ENCODE measurements around the gene CREB3L1.
A peak's percentile ranks its signal among the peaks of the same experiment; 100 is the strongest.

CREB3L1 gene

DNA sequence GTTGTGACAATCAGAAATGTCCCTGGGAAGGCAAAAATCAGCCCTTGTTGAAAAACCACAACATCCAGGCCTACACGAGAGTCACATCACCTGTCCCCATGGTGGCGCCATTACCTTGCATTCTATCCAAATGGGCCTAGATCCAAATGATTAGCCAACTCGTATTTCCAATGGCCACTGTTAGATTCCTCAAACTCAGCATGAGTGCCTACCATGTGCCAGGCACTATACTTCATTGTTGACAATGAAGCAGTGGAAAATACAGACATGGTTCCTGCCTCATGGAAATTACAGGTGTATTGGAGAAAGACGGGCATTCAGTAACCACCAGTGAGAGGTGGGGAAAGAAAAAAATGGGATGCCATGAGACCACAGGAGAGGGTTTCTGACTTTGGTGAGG, 29.8 kb upstream of the CREB3L1 start:
- Histone ChIP-seq H3K14ac (ENCODE audit: low read length) (no peak overlapping the region), H3K23ac (ENCODE audit: low read length) (no peak overlapping the region), H2AK5ac (ENCODE audit: low read length) (no peak overlapping the region), H4K91ac (ENCODE audit: low read depth, low read length) (peak overlapping the region; percentile 82), H3K4me3 (ENCODE audit: low read depth, low read length) (no peak overlapping the region), H3K9me3 (ENCODE audit: insufficient read depth, low read depth, low read length) (no peaks in the 10 kb centered on the region), H2BK5ac (ENCODE audit: low read depth, low read length, poor library complexity) (peak overlapping the region; percentile 16), H2AFZ (ENCODE audit: insufficient read depth, low read length, poor library complexity) (no peak overlapping the region), H3K27me3 (ENCODE audit: insufficient read depth, low read length) (no peaks in the 10 kb centered on the region), H2BK12ac (ENCODE audit: low read length) (peak overlapping the region; percentile 21), H3K4ac (ENCODE audit: low read depth, low read length) (no peak overlapping the region), H3K27ac (ENCODE audit: low read depth, low read length) (no peak overlapping the region), H4K12ac (ENCODE audit: low read depth, low read length) (no peak overlapping the region), H2BK120ac (ENCODE audit: insufficient read depth, low read length, poor library complexity) (peak overlapping the region; percentile 69), H3K9ac (ENCODE audit: low read length) (no peak overlapping the region), H3K79me2 (ENCODE audit: control insufficient read depth, insufficient read depth, low read length, poor library complexity) (peaks cover 5% of the 10 kb centered on the region), H4K8ac (ENCODE audit: low read depth, low read length) (no peak overlapping the region), H3K4me2 (ENCODE audit: low read length) (no peak overlapping the region), H3K36me3 (ENCODE audit: control insufficient read depth in 1 of 2, insufficient read depth in 2 of 2, low read length in 2 of 2) (no peaks in the 10 kb centered on the region), H3K79me1 (ENCODE audit: low read length) (peaks cover 18% of the 10 kb centered on the region), H3K18ac (ENCODE audit: low read length) (no peak overlapping the region), H3K4me1 (ENCODE audit: control insufficient read depth in 1 of 2, insufficient read depth in 2 of 2, low read length in 2 of 2) (peaks cover 14 to 15% of the 10 kb centered on the region in 2 experiments)
- DNase-seq = peak in 1 of 2 donors; percentile 52
- no CpG with 5 or more reads among the region's 4 CpGs for WGBS (ENCODE audit: extremely low coverage, insufficient coverage, insufficient read length)

GRCh38 chr11:46248289-46249102, 29.0 kb upstream of the CREB3L1 start:
- peak overlapping the region; percentile 28 for H3K4me2 ChIP-seq (ENCODE audit: low read length)
- peak overlapping the region; percentile 95 for H2BK12ac ChIP-seq (ENCODE audit: low read length)
- DNase-seq = peak; percentile 79 to 92
- H2AK5ac ChIP-seq (ENCODE audit: low read length) = no peak overlapping the region
- H4K12ac ChIP-seq (ENCODE audit: low read depth, low read length) = peak overlapping the region; percentile 63
- H3K4me3 ChIP-seq (ENCODE audit: low read depth, low read length) = no peak overlapping the region
- peak overlapping the region; percentile 83 for H4K8ac ChIP-seq (ENCODE audit: low read depth, low read length)
- peak overlapping the region; percentile 95 for H4K91ac ChIP-seq (ENCODE audit: low read depth, low read length)
- H3K27ac ChIP-seq (ENCODE audit: low read depth, low read length) = peak overlapping the region; percentile 85
- H3K79me2 ChIP-seq (ENCODE audit: control insufficient read depth, insufficient read depth, low read length, poor library complexity) = peaks cover 2% of the 10 kb centered on the region
- peak overlapping the region; percentile 82 for H3K14ac ChIP-seq (ENCODE audit: low read length)
- H3K36me3 ChIP-seq (ENCODE audit: control insufficient read depth in 1 of 2, insufficient read depth in 2 of 2, low read length in 2 of 2) = no peaks in the 10 kb centered on the region
- peak overlapping the region; percentile 85 for H2BK5ac ChIP-seq (ENCODE audit: low read depth, low read length, poor library complexity)
- H3K27me3 ChIP-seq (ENCODE audit: insufficient read depth, low read length) = no peaks in the 10 kb centered on the region
- H3K4me1 ChIP-seq (ENCODE audit: control insufficient read depth in 1 of 2, insufficient read depth in 2 of 2, low read length in 2 of 2) = peaks cover 12 to 14% of the 10 kb centered on the region in 2 experiments
- peak overlapping the region; percentile 64 for H2AFZ ChIP-seq (ENCODE audit: insufficient read depth, low read length, poor library complexity)
- peak overlapping the region; percentile 30 for H3K18ac ChIP-seq (ENCODE audit: low read length)
- H3K9ac ChIP-seq (ENCODE audit: low read length) = no peak overlapping the region
- WGBS (ENCODE audit: extremely low coverage, insufficient coverage, insufficient read length) = no CpG with 5 or more reads among the region's 19 CpGs
- peak overlapping the region; percentile 94 for H2BK120ac ChIP-seq (ENCODE audit: insufficient read depth, low read length, poor library complexity)
- H3K23ac ChIP-seq (ENCODE audit: low read length) = no peak overlapping the region
- H3K9me3 ChIP-seq (ENCODE audit: insufficient read depth, low read depth, low read length) = no peaks in the 10 kb centered on the region
- H3K79me1 ChIP-seq (ENCODE audit: low read length) = peaks cover 11% of the 10 kb centered on the region
- no peak overlapping the region for H3K4ac ChIP-seq (ENCODE audit: low read depth, low read length)

DNA sequence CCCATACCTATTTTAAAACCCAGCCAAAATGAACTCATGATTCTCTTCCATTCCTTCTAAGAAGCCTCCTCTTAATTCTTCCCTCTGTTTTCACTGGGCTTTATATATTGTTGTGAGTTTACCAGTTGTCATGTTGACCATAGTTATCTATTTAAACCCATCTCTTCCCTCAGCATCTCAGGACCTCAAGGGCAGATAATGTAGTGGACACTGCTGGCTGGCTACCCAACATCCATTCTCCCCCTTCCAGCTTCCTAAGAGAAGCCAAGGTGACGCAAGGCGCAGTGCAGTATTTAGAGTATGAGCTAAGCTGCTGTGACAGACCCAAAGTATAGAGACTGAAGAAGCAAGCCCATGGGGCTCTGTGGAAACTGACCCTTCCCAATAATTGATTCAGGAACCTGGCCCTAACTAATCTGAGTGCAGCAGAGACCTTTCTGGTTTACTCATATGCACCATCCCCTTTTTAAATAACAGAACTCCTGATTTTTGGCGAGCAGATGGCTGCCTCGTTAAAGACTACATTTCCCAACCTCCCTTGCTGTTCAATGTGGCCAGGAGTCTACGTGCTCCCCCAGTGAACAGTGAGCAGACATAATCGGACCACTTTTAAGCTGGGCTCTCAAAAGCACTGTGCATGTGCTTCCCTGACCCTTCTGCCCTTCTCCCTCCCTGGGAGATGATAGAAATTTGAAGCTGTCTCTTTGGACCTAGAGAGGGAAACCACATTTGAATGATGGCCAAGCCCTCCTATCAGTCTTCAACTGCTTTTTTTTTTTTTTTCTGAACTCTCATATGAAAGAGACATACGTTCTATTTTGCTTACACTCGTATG, 28.1 kb upstream of the CREB3L1 start:
- no CpG with 5 or more reads among the region's 8 CpGs for WGBS (ENCODE audit: extremely low coverage, insufficient coverage, insufficient read length)

DNA sequence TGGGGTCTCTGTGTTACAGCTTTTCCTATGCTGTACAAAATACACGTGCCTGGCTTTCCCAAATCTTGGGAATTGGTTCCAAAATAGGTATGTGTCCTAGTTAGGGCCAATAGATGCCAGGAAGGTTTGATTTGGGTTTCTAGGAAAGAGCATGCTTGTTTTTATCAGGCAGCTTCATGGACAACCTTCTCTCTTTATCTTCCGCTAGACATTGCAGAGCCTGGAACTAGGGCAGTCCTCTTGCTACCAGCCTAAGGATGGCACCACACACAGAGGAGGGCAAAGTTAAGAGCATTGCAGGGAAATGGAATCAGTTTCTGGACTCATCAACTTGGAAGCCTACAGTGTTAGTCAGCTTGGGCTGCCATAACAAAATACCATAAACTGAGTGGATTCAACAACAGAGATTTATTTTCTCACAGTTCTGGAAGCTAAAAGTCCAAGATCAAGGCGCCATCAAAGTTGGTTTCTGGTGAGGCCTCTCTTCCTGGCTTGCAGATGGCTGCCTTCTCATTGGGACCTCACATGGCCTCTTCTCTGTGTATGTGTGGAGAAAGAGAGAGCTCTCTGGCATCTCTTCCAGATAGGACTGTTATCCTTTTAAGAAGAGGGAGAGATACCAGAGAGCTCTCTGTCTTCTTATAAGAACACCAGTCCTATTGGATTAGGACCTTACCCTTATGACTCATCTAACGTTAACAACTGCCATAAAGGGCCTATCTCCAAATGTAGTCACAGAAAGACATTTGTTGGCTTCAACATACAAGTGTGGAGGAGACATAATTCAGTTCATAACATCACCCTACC, 27.3 kb upstream of the CREB3L1 start:
- no peak overlapping the region for H2BK120ac ChIP-seq (ENCODE audit: insufficient read depth, low read length, poor library complexity)
- no peak overlapping the region for H2AK5ac ChIP-seq (ENCODE audit: low read length)
- H2BK5ac ChIP-seq (ENCODE audit: low read depth, low read length, poor library complexity) = no peak overlapping the region
- no peak overlapping the region for H4K91ac ChIP-seq (ENCODE audit: low read depth, low read length)
- peaks cover 11 to 12% of the 10 kb centered on the region in 2 experiments for H3K4me1 ChIP-seq (ENCODE audit: control insufficient read depth in 1 of 2, insufficient read depth in 2 of 2, low read length in 2 of 2)
- no peaks in the 10 kb centered on the region for H3K36me3 ChIP-seq (ENCODE audit: control insufficient read depth in 1 of 2, insufficient read depth in 2 of 2, low read length in 2 of 2)
- H4K12ac ChIP-seq (ENCODE audit: low read depth, low read length) = no peak overlapping the region
- no peak overlapping the region for H2AFZ ChIP-seq (ENCODE audit: insufficient read depth, low read length, poor library complexity)
- H4K8ac ChIP-seq (ENCODE audit: low read depth, low read length) = no peak overlapping the region
- no peak for DNase-seq
- H3K23ac ChIP-seq (ENCODE audit: low read length) = no peak overlapping the region
- peaks cover 9% of the 10 kb centered on the region for H3K79me1 ChIP-seq (ENCODE audit: low read length)
- H3K27ac ChIP-seq (ENCODE audit: low read depth, low read length) = no peak overlapping the region
- no peaks in the 10 kb centered on the region for H3K27me3 ChIP-seq (ENCODE audit: insufficient read depth, low read length)
- no peak overlapping the region for H3K18ac ChIP-seq (ENCODE audit: low read length)
- H3K4ac ChIP-seq (ENCODE audit: low read depth, low read length) = no peak overlapping the region
- H3K14ac ChIP-seq (ENCODE audit: low read length) = no peak overlapping the region
- no peaks in the 10 kb centered on the region for H3K79me2 ChIP-seq (ENCODE audit: control insufficient read depth, insufficient read depth, low read length, poor library complexity)
- no CpG with 5 or more reads among the region's 4 CpGs for WGBS (ENCODE audit: extremely low coverage, insufficient coverage, insufficient read length)
- H2BK12ac ChIP-seq (ENCODE audit: low read length) = peak overlapping the region; percentile 29
- no peak overlapping the region for H3K4me2 ChIP-seq (ENCODE audit: low read length)
- no peaks in the 10 kb centered on the region for H3K9me3 ChIP-seq (ENCODE audit: insufficient read depth, low read depth, low read length)
- H3K9ac ChIP-seq (ENCODE audit: low read length) = no peak overlapping the region
- H3K4me3 ChIP-seq (ENCODE audit: low read depth, low read length) = no peak overlapping the region

More for the DNA sequence above, 28.1 kb upstream of the CREB3L1 start:
- Histone ChIP-seq H3K27me3 (ENCODE audit: insufficient read depth, low read length) (no peaks in the 10 kb centered on the region), H3K79me1 (ENCODE audit: low read length) (peaks cover 9% of the 10 kb centered on the region), H2BK12ac (ENCODE audit: low read length) (peak overlapping the region; percentile 95), H3K14ac (ENCODE audit: low read length) (peak overlapping the region; percentile 82), H3K9ac (ENCODE audit: low read length) (no peak overlapping the region), H3K23ac (ENCODE audit: low read length) (no peak overlapping the region), H3K4me2 (ENCODE audit: low read length) (no peak overlapping the region), H3K9me3 (ENCODE audit: insufficient read depth, low read depth, low read length) (no peaks in the 10 kb centered on the region), H3K4me3 (ENCODE audit: low read depth, low read length) (no peak overlapping the region), H3K4me1 (ENCODE audit: control insufficient read depth in 1 of 2, insufficient read depth in 2 of 2, low read length in 2 of 2) (peaks cover 11 to 12% of the 10 kb centered on the region in 2 experiments), H2AK5ac (ENCODE audit: low read length) (no peak overlapping the region), H2AFZ (ENCODE audit: insufficient read depth, low read length, poor library complexity) (no peak overlapping the region), H3K4ac (ENCODE audit: low read depth, low read length) (no peak overlapping the region), H3K27ac (ENCODE audit: low read depth, low read length) (peak overlapping the region; percentile 65), H4K12ac (ENCODE audit: low read depth, low read length) (no peak overlapping the region), H3K79me2 (ENCODE audit: control insufficient read depth, insufficient read depth, low read length, poor library complexity) (no peaks in the 10 kb centered on the region), H2BK120ac (ENCODE audit: insufficient read depth, low read length, poor library complexity) (peak overlapping the region; percentile 94), H3K18ac (ENCODE audit: low read length) (no peak overlapping the region), H4K91ac (ENCODE audit: low read depth, low read length) (peak overlapping the region; percentile 95), H4K8ac (ENCODE audit: low read depth, low read length) (peak overlapping the region; percentile 83), H3K36me3 (ENCODE audit: control insufficient read depth in 1 of 2, insufficient read depth in 2 of 2, low read length in 2 of 2) (no peaks in the 10 kb centered on the region), H2BK5ac (ENCODE audit: low read depth, low read length, poor library complexity) (peak overlapping the region; percentile 18)
- DNase-seq = peak; percentile 58 to 77

Data from trophoblast cell (in vitro differentiated cells and primary cell).